Neural cell (in vitro differentiated cells): Measurements from ENCODE around the gene NTN5. TPM values are rescaled to one million over a fixed set of nuclear protein-coding genes. Genes with fewer than 3 reads are reported as not detected.

ENCODE experiments used
- H2AFZ ChIP-seq: fragments of 200-600, 300-800 bp; sonication (generic), shearing (Covaris generic); 2 replicates; pipeline ENCODE4 v1.6.0; 2014; ENCODE audit warnings: low read depth, mild to moderate bottlenecking, antibody characterized with exemption, low read length, moderate library complexity
- H3F3A ChIP-seq: fragments of 200-600 bp; shearing (Covaris generic); 2 replicates; pipeline ENCODE4 v1.6.1; 2016; ENCODE audit warnings: mild to moderate bottlenecking, moderate library complexity, mixed read lengths, antibody characterized with exemption, low read length; ENCODE audit not compliant: insufficient read depth, poor library complexity, severe bottlenecking
- H3K27ac ChIP-seq: fragments of 200-600, 300-800 bp; sonication (generic), shearing (Covaris generic); 2 replicates; pipeline ENCODE4 v1.5.1; 2014; ENCODE audit warnings: mild to moderate bottlenecking, low read length, moderate library complexity
- H3K27me3 ChIP-seq: fragments of 300-800, 200-600 bp; sonication (generic), shearing (Covaris generic); 2 replicates; pipeline ENCODE4 v1.6.0; 2014; ENCODE audit warnings: mild to moderate bottlenecking, low read depth, low read length, moderate library complexity; ENCODE audit not compliant: insufficient read depth
- H3K36me3 ChIP-seq: fragments of 300-800, 200-600 bp; sonication (generic), shearing (Covaris generic); 2 replicates; pipeline ENCODE4 v1.5.1; 2014; ENCODE audit warnings: mild to moderate bottlenecking, antibody characterized with exemption, low read length, moderate library complexity; ENCODE audit not compliant: insufficient read depth
- H3K4me2 ChIP-seq: fragments of 300-800, 200-600 bp; sonication (generic), shearing (Covaris generic); 2 replicates; pipeline ENCODE4 v1.6.0; 2014; ENCODE audit warnings: mild to moderate bottlenecking, low read length
- H3K4me3 ChIP-seq: fragments of 300-800, 200-600 bp; sonication (generic), shearing (Covaris generic); 2 replicates; pipeline ENCODE4 v1.5.1; 2014; ENCODE audit warnings: mild to moderate bottlenecking, low read length, moderate library complexity
- H3K79me2 ChIP-seq: fragments of 200-600 bp; shearing (Covaris generic); replicated peaks from 2 replicates; pipeline ENCODE4 v1.6.0; 2014; ENCODE audit warnings: mild to moderate bottlenecking, low read length, moderate library complexity; ENCODE audit not compliant: insufficient read depth
- H3K9ac ChIP-seq: fragments of 300-800, 200-600 bp; sonication (generic), shearing (Covaris generic); 2 replicates; pipeline ENCODE4 v1.6.1; 2016; ENCODE audit warnings: mild to moderate bottlenecking, low read length, mixed read lengths
- H3K9me2 ChIP-seq: fragments of 200-600 bp; shearing (Covaris generic); 2 replicates; pipeline ENCODE4 v1.6.1; 2016; ENCODE audit warnings: mild to moderate bottlenecking, low read length, mixed read lengths; ENCODE audit not compliant: insufficient read depth
- H3K9me3 ChIP-seq: fragments of 200-600, 300-800 bp; sonication (generic), shearing (Covaris generic); 2 replicates; pipeline ENCODE4 v1.6.1; 2016; ENCODE audit warnings: mild to moderate bottlenecking, mixed run types, low read length, moderate library complexity, mixed read lengths
- H4K20me1 ChIP-seq: fragments of 200-600 bp; shearing (Covaris generic); 2 replicates; pipeline ENCODE4 v1.6.1; 2016; ENCODE audit warnings: mild to moderate bottlenecking, mixed run types; ENCODE audit not compliant: insufficient read depth
- CTCF ChIP-seq: fragments of 450-650 bp; IDR thresholded peaks from 2 replicates; pipeline ENCODE4 v1.5.1; 2014; ENCODE audit warnings: antibody characterized with exemption, mild to moderate bottlenecking, moderate library complexity; ENCODE audit not compliant: poor library complexity, severe bottlenecking
- EP300 ChIP-seq: fragments of 450-650 bp; conservative IDR thresholded peaks from 2 replicates; pipeline ENCODE4 v1.6.1; 2014; ENCODE audit warnings: antibody characterized with exemption, mild to moderate bottlenecking, moderate library complexity; ENCODE audit not compliant: poor library complexity, severe bottlenecking
- EZH2 ChIP-seq: fragments of 200-600, 300-800 bp; shearing (Covaris generic), sonication (generic); IDR thresholded peaks from 2 replicates; pipeline ENCODE4 v1.6.1; 2014; ENCODE audit warnings: antibody characterized with exemption, low read length, borderline replicate concordance, mild to moderate bottlenecking; ENCODE audit not compliant: insufficient read depth, poor library complexity, severe bottlenecking
- MXI1 ChIP-seq: fragments of 450-650 bp; conservative IDR thresholded peaks from 2 replicates; pipeline ENCODE4 v1.6.1; 2014; ENCODE audit warnings: antibody characterized with exemption, mild to moderate bottlenecking; ENCODE audit not compliant: poor library complexity, severe bottlenecking
- POLR2AphosphoS5 ChIP-seq: IDR thresholded peaks from 2 replicates; pipeline ENCODE4 v1.6.1; 2012
- RAD21 ChIP-seq: fragments of 450-650 bp; conservative IDR thresholded peaks from 2 replicates; pipeline ENCODE4 v1.6.1; 2014; ENCODE audit warnings: antibody characterized with exemption, mild to moderate bottlenecking, moderate library complexity
- REST ChIP-seq: IDR thresholded peaks from 2 replicates; pipeline ENCODE4 v1.6.1; 2012; ENCODE audit warnings: borderline replicate concordance
- SMC3 ChIP-seq: fragments of 450-650 bp; conservative IDR thresholded peaks from 2 replicates; pipeline ENCODE4 v1.6.1; 2014; ENCODE audit warnings: antibody characterized with exemption, mild to moderate bottlenecking, moderate library complexity; ENCODE audit not compliant: poor library complexity
- TAF1 ChIP-seq: IDR thresholded peaks from 2 replicates; pipeline ENCODE4 v1.6.1; 2012; ENCODE audit warnings: low read depth
- polyA plus RNA-seq: library from polyadenylated mRNA; depleted of rRNA; stranded (reverse); fragments of >200 nt; gene quantifications from 2 replicates; pipeline ENCODE4 v1.2.3, GENCODE V29; 2014

NTN5 gene
- polyA plus RNA-seq, 1 donor from 2014 or later, result not detected

DNA sequence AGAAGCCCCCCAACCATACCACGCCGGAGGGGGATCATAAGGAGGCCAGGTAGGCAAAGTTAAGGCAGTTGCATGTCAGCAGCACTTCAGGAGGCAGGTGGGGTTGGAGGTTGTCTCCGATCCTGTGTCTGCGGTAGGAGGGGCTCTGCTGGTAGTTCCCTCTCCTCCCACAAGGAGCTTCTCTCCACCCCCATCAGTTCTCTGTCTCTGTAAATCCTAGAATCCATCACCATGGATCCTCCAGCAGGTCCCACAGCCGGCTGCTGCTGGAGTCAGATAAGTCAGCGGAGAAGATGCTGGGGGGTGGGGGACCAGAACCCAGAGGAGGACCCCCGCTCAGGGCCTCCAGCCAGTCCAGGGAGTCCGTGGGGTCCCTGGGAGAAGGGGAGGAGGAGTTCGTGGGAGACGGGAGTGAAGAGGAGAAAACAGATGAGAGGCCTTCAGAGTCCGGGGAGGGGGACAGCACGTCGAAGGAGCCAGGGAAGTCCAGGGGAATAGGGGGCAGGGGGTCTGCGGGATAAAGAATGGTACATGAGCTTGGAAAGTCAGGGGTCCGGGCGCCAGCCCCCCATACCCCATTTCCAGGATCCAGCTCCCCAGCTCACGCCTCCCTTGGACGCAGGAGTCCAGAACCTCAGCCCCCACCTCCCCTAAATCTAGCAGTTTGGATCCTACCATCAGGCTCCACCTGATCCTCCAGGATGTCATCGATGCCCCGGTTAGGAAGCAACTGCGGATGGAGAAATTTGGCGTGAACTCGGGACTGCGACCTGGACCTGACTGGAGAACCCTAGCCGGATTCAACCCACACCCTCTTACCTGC is 40.4 kb upstream of the NTN5 start:
- Histone ChIP-seq H3F3A (no peaks in the 10 kb centered on the region), H3K27me3 (no peaks in the 10 kb centered on the region), H3K9me3 (no peaks in the 10 kb centered on the region), H4K20me1 (no peaks in the 10 kb centered on the region), H3K4me2 (peak overlapping the region; percentile 79), H3K36me3 (no peaks in the 10 kb centered on the region), H3K79me2 (no peaks in the 10 kb centered on the region), H3K27ac (peak overlapping the region; percentile 48), H3K9ac (peak overlapping the region; percentile 74), H3K4me3 (peak overlapping the region; percentile 87), H3K9me2 (no peaks in the 10 kb centered on the region), H2AFZ (peak overlapping the region; percentile 49)
- TF ChIP-seq EP300 (no peak), CTCF (peak; percentile 54)

GRCh38 chr19:48711106-48711662 is 38.4 kb upstream of the NTN5 start:
- H3K4me2 ChIP-seq, result no peak overlapping the region
- no peak overlapping the region for H3K27ac ChIP-seq
- H3K27me3 ChIP-seq, result no peaks in the 10 kb centered on the region
- no peaks in the 10 kb centered on the region for H3K9me2 ChIP-seq
- no peaks in the 10 kb centered on the region for H3K79me2 ChIP-seq
- H3K9ac ChIP-seq, result no peak overlapping the region
- no peaks in the 10 kb centered on the region for H4K20me1 ChIP-seq
- H3F3A ChIP-seq, result no peaks in the 10 kb centered on the region
- H3K9me3 ChIP-seq, result no peaks in the 10 kb centered on the region
- TF ChIP-seq SMC3 (no peak), EP300 (no peak), CTCF (no peak), TAF1 (no peak), POLR2AphosphoS5 (no peak), MXI1 (no peak), EZH2 (no peak), REST (no peak), RAD21 (no peak)
- H2AFZ ChIP-seq, result no peak overlapping the region
- H3K36me3 ChIP-seq, result no peaks in the 10 kb centered on the region
- H3K4me3 ChIP-seq, result no peak overlapping the region
